GM12873 (cell line): ENCODE results near the gene BABAM2.

Experiments
- TF ChIP-seq, protein P1 (sequence below): IDR thresholded peaks from 2 replicates; pipeline ENCODE4 v1.5.1; 2012; ENCODE audit warnings: low read depth, mild to moderate bottlenecking, moderate library complexity, low read length, control low read depth; ENCODE audit not compliant: insufficient read depth; ENCODE audit errors: missing control alignments

The BABAM2 gene

GRCh38 chr2:28128281-28128950 is 237.9 kb downstream of the BABAM2 start:
- TF ChIP-seq, protein P1, sequence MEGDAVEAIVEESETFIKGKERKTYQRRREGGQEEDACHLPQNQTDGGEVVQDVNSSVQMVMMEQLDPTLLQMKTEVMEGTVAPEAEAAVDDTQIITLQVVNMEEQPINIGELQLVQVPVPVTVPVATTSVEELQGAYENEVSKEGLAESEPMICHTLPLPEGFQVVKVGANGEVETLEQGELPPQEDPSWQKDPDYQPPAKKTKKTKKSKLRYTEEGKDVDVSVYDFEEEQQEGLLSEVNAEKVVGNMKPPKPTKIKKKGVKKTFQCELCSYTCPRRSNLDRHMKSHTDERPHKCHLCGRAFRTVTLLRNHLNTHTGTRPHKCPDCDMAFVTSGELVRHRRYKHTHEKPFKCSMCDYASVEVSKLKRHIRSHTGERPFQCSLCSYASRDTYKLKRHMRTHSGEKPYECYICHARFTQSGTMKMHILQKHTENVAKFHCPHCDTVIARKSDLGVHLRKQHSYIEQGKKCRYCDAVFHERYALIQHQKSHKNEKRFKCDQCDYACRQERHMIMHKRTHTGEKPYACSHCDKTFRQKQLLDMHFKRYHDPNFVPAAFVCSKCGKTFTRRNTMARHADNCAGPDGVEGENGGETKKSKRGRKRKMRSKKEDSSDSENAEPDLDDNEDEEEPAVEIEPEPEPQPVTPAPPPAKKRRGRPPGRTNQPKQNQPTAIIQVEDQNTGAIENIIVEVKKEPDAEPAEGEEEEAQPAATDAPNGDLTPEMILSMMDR, result no peak

GRCh38 chr2:28129955-28130695 is 239.6 kb downstream of the BABAM2 start:
- TF ChIP-seq, protein P1, result no peak

DNA sequence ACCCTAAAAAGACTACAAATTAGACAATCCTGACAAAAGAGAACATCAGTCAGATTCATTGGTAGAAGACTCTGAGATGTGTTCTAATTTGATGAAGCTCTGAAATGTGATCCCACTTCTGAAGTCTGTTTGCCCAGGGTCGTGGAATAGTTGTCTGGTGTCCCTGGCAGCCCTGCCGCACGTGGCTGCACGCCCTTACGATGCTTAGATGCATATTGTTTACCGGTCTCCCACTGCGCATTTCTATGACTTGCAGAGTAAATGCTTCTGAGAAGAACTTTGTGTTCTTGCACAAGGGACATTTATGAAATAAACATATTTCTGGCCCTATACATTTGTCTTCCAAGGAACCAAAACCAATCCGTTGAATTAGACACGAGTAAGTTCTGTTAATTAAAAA is 243.2 kb downstream of the BABAM2 start:
- TF ChIP-seq, protein P1, result no peak

DNA sequence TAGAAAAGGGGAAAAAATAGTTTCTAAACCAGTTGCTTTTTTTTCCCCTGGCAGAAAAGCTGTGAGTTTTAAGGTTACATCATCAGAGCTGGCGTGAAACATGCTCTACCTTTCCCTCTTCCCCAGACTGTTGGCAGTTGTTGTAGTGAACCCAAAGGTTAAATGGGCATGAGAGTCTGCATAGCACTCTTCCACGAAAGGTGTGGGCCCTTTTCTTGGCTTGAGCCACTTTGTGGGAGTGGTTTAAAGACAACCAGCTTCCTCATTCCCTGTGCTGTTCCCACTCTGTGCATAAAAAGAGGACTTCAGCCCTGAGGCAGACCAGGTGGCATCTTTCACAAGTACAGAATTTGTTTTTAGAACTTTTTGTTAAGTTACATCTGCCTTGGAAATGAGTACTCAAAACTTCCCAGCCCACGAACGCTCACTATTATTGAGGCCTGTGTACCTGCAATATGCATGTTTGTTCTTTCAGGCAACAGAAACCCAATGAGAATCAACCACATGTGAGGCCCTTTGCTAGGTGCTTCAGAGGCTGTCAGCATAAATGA is 243.8 kb downstream of the BABAM2 start:
- TF ChIP-seq, protein P1, result no peak

- TF ChIP-seq, protein P1, result no peak
Observed at GRCh38 chr2:28134857-28135256, 244.3 kb downstream of the BABAM2 start.

DNA sequence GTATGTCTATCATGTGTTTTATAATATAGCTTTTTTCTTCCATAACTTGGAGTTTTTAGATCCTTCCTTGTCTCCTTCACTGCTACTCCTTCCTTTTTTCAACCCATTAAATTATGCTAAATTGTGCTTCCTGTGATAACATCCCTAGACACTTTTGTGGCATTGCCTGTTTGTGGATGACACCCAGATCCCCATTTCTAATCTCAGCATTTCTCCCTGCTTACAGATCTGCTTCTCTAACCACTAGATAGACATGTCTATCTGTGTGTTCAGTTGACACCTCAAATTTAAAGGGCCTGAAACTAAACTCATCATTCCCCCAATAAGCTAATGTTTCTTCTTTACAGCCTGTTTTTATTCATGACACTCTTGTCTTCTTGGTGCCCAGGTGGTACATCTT is 244.8 kb downstream of the BABAM2 start:
- TF ChIP-seq, protein P1, result no peak

DNA sequence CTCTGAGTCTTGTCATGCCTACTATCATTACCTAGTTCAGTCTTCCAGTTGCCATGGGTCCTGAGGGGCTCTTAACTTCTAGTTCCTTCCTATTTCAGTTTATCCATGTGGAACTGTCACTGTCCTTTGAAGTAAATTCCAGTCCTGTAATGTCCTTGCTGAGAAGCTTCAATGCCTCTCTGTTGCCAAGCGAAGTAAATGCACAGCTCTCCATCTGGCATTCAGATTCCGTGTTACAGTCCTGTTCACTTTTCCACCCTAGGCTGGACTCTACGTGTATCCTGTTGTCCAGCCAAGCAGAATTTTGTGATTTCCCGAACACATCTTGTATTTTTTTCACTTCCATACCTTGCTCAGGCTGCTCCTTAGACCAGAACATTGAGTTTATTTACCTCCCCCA is 245.3 kb downstream of the BABAM2 start:
- TF ChIP-seq, protein P1, result no peak
